Sigmoid colon (tissue), 4 donors: ENCODE measurements around the gene HPS1.

ENCODE experiments used
- CTCF ChIP-seq, 4 experiments: fragments of 450-650 bp in 3 of 4; fragments of 200-600 bp in 1 of 4; IDR thresholded peaks; one replicate each; pipeline ENCODE4 v1.5.1; 2016 to 2019; ENCODE audit warnings: antibody characterized with exemption in 4 of 4, mild to moderate bottlenecking in 3 of 4, moderate library complexity in 2 of 4
- POLR2A ChIP-seq, 2 donors: fragments of 450-650 bp; IDR thresholded peaks; one replicate each; pipeline ENCODE4 v1.6.1; 2016; ENCODE audit warnings: antibody characterized with exemption in 2 of 2, mild to moderate bottlenecking in 2 of 2, moderate library complexity in 2 of 2
- POLR2AphosphoS5 ChIP-seq, 4 donors: sonication (generic); formaldehyde crosslinking; IDR thresholded peaks; one replicate each; pipeline ENCODE4 v1.6.1; 2017; ENCODE audit warnings: antibody characterized with exemption in 4 of 4

- TF ChIP-seq CTCF (IDR thresholded peaks at IDR 0.05) (no peak), POLR2A (IDR thresholded peaks at IDR 0.05) (no peak), POLR2AphosphoS5 (IDR thresholded peaks at IDR 0.05) (no peak)
Observed at GRCh38 chr10:98384531-98385133, 62.1 kb downstream of the HPS1 start.
